ENCODE results near the gene C1QTNF7.

The C1QTNF7 gene

GRCh38 chr4:15493411-15493810 is 65.6 kb downstream of the C1QTNF7 start:
- no peak for DNase-seq (ENCODE audit: low read depth)
- H3K4me3 ChIP-seq (ENCODE audit: low read depth, low read length): no peak overlapping the region
- no peak for TF ChIP-seq CTCF (IDR thresholded peaks at IDR 0.05; ENCODE audit: insufficient read depth, low read depth, low read length, missing control alignments)

GRCh38 chr4:15495621-15496020 is 67.8 kb downstream of the C1QTNF7 start:
- no peak overlapping the region for H3K4me3 ChIP-seq (ENCODE audit: low read depth, low read length)
- TF ChIP-seq CTCF (IDR thresholded peaks at IDR 0.05; ENCODE audit: insufficient read depth, low read depth, low read length, missing control alignments): no peak
- DNase-seq (ENCODE audit: low read depth): no peak

Measured in GM12865 (cell line).